Measurements from ENCODE around the gene MLYCD.
A peak's percentile ranks its signal among the peaks of the same experiment; 100 is the strongest.

The MLYCD gene

DNA sequence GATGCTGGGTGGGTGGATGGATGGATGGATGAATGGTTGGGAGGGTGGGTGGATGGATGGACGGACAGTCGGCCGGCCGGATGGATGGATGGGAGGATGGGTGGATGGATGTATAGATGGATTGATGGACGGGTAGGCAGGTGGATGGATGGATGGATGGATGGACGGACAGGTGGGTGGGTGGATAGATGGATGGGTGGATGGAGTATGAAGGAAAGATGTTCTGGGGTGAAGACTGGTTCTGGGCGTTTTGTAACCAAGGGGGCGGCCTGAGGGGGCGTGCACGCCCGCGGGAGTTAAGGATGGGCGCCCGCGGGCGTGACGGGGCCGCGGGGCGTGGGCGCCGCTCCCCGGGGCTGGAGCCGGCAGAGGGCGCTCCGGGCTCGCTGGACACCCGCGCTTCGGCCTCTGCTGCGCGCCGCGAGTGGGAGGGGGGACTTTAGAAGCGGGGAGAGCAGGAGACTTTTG is 69.0 kb downstream of the MLYCD start, which contains the start of gene NECAB2:
TSS of gene NECAB2 (plus strand) at position 407 of the 468 bp plus-strand sequence. CDS start 405 bp downstream, outside the sequence.
- no peaks in the 10 kb centered on the region for H3K9me3 ChIP-seq (ENCODE audit: control insufficient read depth, insufficient read depth, low read depth, low read length)
- H3K27ac ChIP-seq (ENCODE audit: extremely low read depth, low read depth, low read length), result no peak within 1 kb of the TSS
- ChIA-PET CTCF (interaction anchor here (5.3 kb wide), 1 partner anchor 97 kb away, joined by 46 read pairs; no protein-coding TSS in a partner anchor), POLR2A (no interaction called here)
- no peaks in the 10 kb centered on the region for H3K4me1 ChIP-seq (ENCODE audit: control insufficient read depth, insufficient read depth, low read length)
- no peaks in the 10 kb centered on the region for H3K36me3 ChIP-seq (ENCODE audit: control insufficient read depth in 2 of 2, insufficient read depth in 1 of 2, low read length in 2 of 2)
- peak within 1 kb of the TSS; percentile 26 for H3K4me3 ChIP-seq (ENCODE audit: low read depth, low read length)
- TF ChIP-seq ZNF132 (tag by site-specific recombination; IDR thresholded peaks at IDR 0.05; ENCODE audit: borderline replicate concordance) (no peak), ZNF792 (tag by site-specific recombination; IDR thresholded peaks at IDR 0.05) (0 out of 2 replicates have a peak, but pooled peaks have one; percentile 25), ZNF558 (tag by site-specific recombination; IDR thresholded peaks at IDR 0.05) (no peak), ZNF174 (tag by site-specific recombination; IDR thresholded peaks at IDR 0.05) (no peak), ZNF624 (tag by site-specific recombination; IDR thresholded peaks at IDR 0.05) (no peak), KLF1 (tag by site-specific recombination; IDR thresholded peaks at IDR 0.05) (peak; percentile 75), ZBTB20 (tag by site-specific recombination; IDR thresholded peaks at IDR 0.05) (no peak; the same call in 1 of the 2 replicates), ZNF549 (tag by site-specific recombination; IDR thresholded peaks at IDR 0.05) (no peak), OSR2 (tag by site-specific recombination; IDR thresholded peaks at IDR 0.05) (no peak), KLF16 (tag by site-specific recombination; IDR thresholded peaks at IDR 0.05) (peak; percentile 71; the same call in 1 of the 2 replicates), ZNF146 (tag by site-specific recombination; IDR thresholded peaks at IDR 0.05) (no peak), ZNF544 (tag by site-specific recombination; IDR thresholded peaks at IDR 0.05) (no peak), ZNF24 (tag by site-specific recombination; IDR thresholded peaks at IDR 0.05) (no peak), SP3 (tag by site-specific recombination; IDR thresholded peaks at IDR 0.05) (no peak; the same call in 1 of the 2 replicates), ZNF596 (tag by site-specific recombination; IDR thresholded peaks at IDR 0.05) (no peak), KLF8 (tag by site-specific recombination; IDR thresholded peaks at IDR 0.05) (peak; percentile 65; the same call in 1 of the 2 replicates), ZNF292 (tag by site-specific recombination; IDR thresholded peaks at IDR 0.05; ENCODE audit: borderline replicate concordance, low read depth) (no peak), ZNF585B (tag by site-specific recombination; IDR thresholded peaks at IDR 0.05) (no peak), KLF7 (tag by site-specific recombination; IDR thresholded peaks at IDR 0.05; ENCODE audit: borderline replicate concordance) (0 out of 2 replicates have a peak, but pooled peaks have one; percentile 20), ZNF366 (tag by site-specific recombination; conservative IDR thresholded peaks at IDR 0.05) (peak; percentile 98), ZNF23 (tag by site-specific recombination; IDR thresholded peaks at IDR 0.05; ENCODE audit: borderline replicate concordance) (no peak; the same call in 1 of the 2 replicates), ZSCAN30 (tag by site-specific recombination; IDR thresholded peaks at IDR 0.05) (no peak), ZBTB48 (tag by site-specific recombination; IDR thresholded peaks at IDR 0.05) (no peak), ZSCAN16 (tag by site-specific recombination; IDR thresholded peaks at IDR 0.05) (0 out of 2 replicates have a peak, but pooled peaks have one; percentile 47), ZNF777 (tag by site-specific recombination; IDR thresholded peaks at IDR 0.05; ENCODE audit: borderline replicate concordance) (peak; percentile 76; the same call in 1 of the 2 replicates), ZNF600 (tag by site-specific recombination; IDR thresholded peaks at IDR 0.05) (no peak)
- TF ChIP-seq, protein P1, sequence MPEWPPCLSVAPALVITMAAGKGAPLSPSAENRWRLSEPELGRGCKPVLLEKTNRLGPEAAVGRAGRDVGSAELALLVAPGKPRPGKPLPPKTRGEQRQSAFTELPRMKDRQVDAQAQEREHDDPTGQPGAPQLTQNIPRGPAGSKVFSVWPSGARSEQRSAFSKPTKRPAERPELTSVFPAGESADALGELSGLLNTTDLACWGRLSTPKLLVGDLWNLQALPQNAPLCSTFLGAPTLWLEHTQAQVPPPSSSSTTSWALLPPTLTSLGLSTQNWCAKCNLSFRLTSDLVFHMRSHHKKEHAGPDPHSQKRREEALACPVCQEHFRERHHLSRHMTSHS (tag by site-specific recombination; IDR thresholded peaks at IDR 0.05), result 0 out of 2 replicates have a peak, but pooled peaks have one; percentile 47
- TF ChIP-seq, protein P2, sequence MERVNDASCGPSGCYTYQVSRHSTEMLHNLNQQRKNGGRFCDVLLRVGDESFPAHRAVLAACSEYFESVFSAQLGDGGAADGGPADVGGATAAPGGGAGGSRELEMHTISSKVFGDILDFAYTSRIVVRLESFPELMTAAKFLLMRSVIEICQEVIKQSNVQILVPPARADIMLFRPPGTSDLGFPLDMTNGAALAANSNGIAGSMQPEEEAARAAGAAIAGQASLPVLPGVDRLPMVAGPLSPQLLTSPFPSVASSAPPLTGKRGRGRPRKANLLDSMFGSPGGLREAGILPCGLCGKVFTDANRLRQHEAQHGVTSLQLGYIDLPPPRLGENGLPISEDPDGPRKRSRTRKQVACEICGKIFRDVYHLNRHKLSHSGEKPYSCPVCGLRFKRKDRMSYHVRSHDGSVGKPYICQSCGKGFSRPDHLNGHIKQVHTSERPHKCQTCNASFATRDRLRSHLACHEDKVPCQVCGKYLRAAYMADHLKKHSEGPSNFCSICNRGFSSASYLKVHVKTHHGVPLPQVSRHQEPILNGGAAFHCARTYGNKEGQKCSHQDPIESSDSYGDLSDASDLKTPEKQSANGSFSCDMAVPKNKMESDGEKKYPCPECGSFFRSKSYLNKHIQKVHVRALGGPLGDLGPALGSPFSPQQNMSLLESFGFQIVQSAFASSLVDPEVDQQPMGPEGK (tag by site-specific recombination; IDR thresholded peaks at IDR 0.05), result no peak
- TF ChIP-seq, protein P3, sequence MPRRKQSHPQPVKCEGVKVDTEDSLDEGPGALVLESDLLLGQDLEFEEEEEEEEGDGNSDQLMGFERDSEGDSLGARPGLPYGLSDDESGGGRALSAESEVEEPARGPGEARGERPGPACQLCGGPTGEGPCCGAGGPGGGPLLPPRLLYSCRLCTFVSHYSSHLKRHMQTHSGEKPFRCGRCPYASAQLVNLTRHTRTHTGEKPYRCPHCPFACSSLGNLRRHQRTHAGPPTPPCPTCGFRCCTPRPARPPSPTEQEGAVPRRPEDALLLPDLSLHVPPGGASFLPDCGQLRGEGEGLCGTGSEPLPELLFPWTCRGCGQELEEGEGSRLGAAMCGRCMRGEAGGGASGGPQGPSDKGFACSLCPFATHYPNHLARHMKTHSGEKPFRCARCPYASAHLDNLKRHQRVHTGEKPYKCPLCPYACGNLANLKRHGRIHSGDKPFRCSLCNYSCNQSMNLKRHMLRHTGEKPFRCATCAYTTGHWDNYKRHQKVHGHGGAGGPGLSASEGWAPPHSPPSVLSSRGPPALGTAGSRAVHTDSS (tag by site-specific recombination; IDR thresholded peaks at IDR 0.05), result no peak
- TF ChIP-seq, protein P4, sequence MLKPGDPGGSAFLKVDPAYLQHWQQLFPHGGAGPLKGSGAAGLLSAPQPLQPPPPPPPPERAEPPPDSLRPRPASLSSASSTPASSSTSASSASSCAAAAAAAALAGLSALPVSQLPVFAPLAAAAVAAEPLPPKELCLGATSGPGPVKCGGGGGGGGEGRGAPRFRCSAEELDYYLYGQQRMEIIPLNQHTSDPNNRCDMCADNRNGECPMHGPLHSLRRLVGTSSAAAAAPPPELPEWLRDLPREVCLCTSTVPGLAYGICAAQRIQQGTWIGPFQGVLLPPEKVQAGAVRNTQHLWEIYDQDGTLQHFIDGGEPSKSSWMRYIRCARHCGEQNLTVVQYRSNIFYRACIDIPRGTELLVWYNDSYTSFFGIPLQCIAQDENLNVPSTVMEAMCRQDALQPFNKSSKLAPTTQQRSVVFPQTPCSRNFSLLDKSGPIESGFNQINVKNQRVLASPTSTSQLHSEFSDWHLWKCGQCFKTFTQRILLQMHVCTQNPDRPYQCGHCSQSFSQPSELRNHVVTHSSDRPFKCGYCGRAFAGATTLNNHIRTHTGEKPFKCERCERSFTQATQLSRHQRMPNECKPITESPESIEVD (tag by site-specific recombination; IDR thresholded peaks at IDR 0.05), result no peak
- TF ChIP-seq, protein P5, sequence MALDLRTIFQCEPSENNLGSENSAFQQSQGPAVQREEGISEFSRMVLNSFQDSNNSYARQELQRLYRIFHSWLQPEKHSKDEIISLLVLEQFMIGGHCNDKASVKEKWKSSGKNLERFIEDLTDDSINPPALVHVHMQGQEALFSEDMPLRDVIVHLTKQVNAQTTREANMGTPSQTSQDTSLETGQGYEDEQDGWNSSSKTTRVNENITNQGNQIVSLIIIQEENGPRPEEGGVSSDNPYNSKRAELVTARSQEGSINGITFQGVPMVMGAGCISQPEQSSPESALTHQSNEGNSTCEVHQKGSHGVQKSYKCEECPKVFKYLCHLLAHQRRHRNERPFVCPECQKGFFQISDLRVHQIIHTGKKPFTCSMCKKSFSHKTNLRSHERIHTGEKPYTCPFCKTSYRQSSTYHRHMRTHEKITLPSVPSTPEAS (tag by site-specific recombination; IDR thresholded peaks at IDR 0.05), result no peak
- TF ChIP-seq, protein P6, sequence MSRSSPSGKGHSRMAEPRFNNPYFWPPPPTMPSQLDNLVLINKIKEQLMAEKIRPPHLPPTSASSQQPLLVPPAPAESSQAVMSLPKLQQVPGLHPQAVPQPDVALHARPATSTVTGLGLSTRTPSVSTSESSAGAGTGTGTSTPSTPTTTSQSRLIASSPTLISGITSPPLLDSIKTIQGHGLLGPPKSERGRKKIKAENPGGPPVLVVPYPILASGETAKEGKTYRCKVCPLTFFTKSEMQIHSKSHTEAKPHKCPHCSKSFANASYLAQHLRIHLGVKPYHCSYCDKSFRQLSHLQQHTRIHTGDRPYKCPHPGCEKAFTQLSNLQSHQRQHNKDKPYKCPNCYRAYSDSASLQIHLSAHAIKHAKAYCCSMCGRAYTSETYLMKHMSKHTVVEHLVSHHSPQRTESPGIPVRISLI (tag by site-specific recombination; IDR thresholded peaks at IDR 0.05), result no peak

Measured in HEK293 (cell line).